PFSK-1 (cell line): ENCODE data around the gene IFT57.

Experiments used
- FOXP2 ChIP-seq: optimal IDR thresholded peaks from 2 replicates; pipeline ENCODE3; 2011; ENCODE audit warnings: borderline replicate concordance, control low read depth, inconsistent platforms; ENCODE audit not compliant: insufficient read depth; ENCODE audit errors: extremely low read length, extremely low read depth
- POLR2AphosphoS5 ChIP-seq: IDR thresholded peaks from 2 replicates; pipeline ENCODE4 v1.6.1; 2012; ENCODE audit warnings: low read depth, mild to moderate bottlenecking, control low read depth, low read length, moderate library complexity
- SIN3A ChIP-seq: IDR thresholded peaks from 2 replicates; pipeline ENCODE4 v1.6.1; 2012; ENCODE audit warnings: mild to moderate bottlenecking, low read length, moderate library complexity, borderline replicate concordance; ENCODE audit not compliant: insufficient read depth
- TAF1 ChIP-seq: IDR thresholded peaks from 2 replicates; pipeline ENCODE4 v1.6.1; 2012; ENCODE audit warnings: low read length, control low read depth, borderline replicate concordance; ENCODE audit not compliant: insufficient read depth
- TF ChIP-seq, protein P1 (sequence below), 2 experiments: IDR thresholded peaks; 2 replicates each; pipeline versions ENCODE4 v1.6.1 to v1.8.0; 2011 to 2012; ENCODE audit warnings: low read depth in 2 of 2, low read length in 2 of 2, control low read depth in 1 of 2, inconsistent platforms in 1 of 2, mild to moderate bottlenecking in 1 of 2, moderate library complexity in 1 of 2; ENCODE audit not compliant: insufficient read depth in 1 of 2

IFT57 gene

GRCh38 chr3:108134555-108134880, 87.7 kb downstream of the IFT57 start:
- TF ChIP-seq SIN3A: no peak
- TF ChIP-seq, protein P1, sequence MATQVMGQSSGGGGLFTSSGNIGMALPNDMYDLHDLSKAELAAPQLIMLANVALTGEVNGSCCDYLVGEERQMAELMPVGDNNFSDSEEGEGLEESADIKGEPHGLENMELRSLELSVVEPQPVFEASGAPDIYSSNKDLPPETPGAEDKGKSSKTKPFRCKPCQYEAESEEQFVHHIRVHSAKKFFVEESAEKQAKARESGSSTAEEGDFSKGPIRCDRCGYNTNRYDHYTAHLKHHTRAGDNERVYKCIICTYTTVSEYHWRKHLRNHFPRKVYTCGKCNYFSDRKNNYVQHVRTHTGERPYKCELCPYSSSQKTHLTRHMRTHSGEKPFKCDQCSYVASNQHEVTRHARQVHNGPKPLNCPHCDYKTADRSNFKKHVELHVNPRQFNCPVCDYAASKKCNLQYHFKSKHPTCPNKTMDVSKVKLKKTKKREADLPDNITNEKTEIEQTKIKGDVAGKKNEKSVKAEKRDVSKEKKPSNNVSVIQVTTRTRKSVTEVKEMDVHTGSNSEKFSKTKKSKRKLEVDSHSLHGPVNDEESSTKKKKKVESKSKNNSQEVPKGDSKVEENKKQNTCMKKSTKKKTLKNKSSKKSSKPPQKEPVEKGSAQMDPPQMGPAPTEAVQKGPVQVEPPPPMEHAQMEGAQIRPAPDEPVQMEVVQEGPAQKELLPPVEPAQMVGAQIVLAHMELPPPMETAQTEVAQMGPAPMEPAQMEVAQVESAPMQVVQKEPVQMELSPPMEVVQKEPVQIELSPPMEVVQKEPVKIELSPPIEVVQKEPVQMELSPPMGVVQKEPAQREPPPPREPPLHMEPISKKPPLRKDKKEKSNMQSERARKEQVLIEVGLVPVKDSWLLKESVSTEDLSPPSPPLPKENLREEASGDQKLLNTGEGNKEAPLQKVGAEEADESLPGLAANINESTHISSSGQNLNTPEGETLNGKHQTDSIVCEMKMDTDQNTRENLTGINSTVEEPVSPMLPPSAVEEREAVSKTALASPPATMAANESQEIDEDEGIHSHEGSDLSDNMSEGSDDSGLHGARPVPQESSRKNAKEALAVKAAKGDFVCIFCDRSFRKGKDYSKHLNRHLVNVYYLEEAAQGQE (IDR thresholded peaks at IDR 0.05; ENCODE audit: insufficient read depth in 1 of 2, low read depth in 2 of 2, low read length in 2 of 2): no peak
- TF ChIP-seq FOXP2: no peak
- TF ChIP-seq POLR2AphosphoS5: no peak

DNA sequence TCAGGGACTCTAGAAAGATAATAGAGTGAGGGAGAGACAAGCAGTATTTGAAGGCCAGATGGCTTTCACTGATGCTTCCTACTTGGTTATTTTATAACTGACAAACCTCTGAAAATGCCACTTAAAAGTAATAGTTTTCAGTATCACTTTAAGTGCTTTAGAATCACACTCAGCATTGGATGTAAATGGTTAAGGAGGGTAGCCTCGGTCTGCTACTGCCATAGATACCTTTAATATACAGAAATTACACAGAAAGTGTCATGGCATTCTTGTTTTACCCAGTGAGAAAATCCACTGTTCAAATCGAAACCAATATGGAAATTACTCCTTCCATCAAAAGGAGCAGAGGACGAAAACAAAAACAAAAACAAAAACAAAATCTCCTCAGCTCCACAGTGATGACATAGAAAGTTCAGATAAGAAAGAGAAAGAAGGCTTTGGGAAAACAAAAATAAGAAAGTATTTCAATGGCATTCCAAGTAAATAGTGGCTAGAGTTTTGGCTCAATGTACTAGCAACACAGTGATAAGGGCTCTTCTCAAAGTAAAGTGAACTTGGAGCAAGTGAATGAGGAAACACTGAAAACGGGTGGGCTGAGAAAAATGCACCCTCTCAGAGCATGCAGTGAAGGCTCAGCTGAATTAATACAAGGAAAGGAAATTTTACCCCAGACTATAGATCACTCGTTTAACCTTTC, 88.2 kb downstream of the IFT57 start:
- no peak for TF ChIP-seq POLR2AphosphoS5
- no peak for TF ChIP-seq FOXP2
- TF ChIP-seq, protein P1 (IDR thresholded peaks at IDR 0.05; ENCODE audit: insufficient read depth in 1 of 2, low read depth in 2 of 2, low read length in 2 of 2): no peak
- TF ChIP-seq TAF1: no peak
- TF ChIP-seq SIN3A: no peak

DNA sequence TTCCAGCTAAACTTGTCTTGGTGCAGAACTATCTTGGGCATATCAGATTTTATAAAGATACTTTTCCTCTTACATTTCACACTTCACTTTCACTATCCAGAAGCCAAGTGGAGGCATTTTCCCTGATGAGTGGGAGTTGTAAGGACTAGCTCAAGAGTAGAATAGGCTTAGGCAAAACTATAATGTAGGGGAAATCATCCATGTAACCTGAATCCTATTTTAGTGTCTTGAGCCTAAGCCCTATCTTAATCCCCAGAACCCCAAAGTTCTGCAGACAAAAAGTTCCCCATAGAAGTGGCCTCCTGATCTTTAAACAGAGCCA, 89.2 kb downstream of the IFT57 start:
- TF ChIP-seq FOXP2 (no peak), SIN3A (no peak)

GRCh38 chr3:108131475-108132134, 90.6 kb downstream of the IFT57 start:
- TF ChIP-seq FOXP2 (no peak), TAF1 (no peak), SIN3A (no peak), POLR2AphosphoS5 (no peak)
- TF ChIP-seq, protein P1 (IDR thresholded peaks at IDR 0.05; ENCODE audit: insufficient read depth in 1 of 2, low read depth in 2 of 2, low read length in 2 of 2): no peak

- TF ChIP-seq, protein P1 (IDR thresholded peaks at IDR 0.05; ENCODE audit: insufficient read depth in 1 of 2, low read depth in 2 of 2, low read length in 2 of 2): no peak
- TF ChIP-seq TAF1 (no peak), FOXP2 (no peak), SIN3A (no peak), POLR2AphosphoS5 (no peak)
Observed at GRCh38 chr3:108130701-108131474, 91.3 kb downstream of the IFT57 start.
